Kidney epithelial cell (primary cell): ENCODE results near the gene DLG2. TPM values are rescaled to one million over a fixed set of nuclear protein-coding genes. Genes with fewer than 3 reads are reported as not detected.

Experiments used
- DNase-seq: peaks from one replicate; pipeline ENCODE4 v3.0.0-alpha.2; 2010; ENCODE audit warnings: low read depth
- H3K27me3 ChIP-seq: 2 replicates; pipeline ENCODE4 v1.6.0; 2011; ENCODE audit warnings: low read length; ENCODE audit not compliant: control insufficient read depth, insufficient read depth
- H3K36me3 ChIP-seq: 2 replicates; pipeline ENCODE4 v1.5.1; 2011; ENCODE audit warnings: low read length; ENCODE audit not compliant: control insufficient read depth, insufficient read depth
- H3K4me3 ChIP-seq: 2 replicates; pipeline ENCODE4 v1.5.1; 2011; ENCODE audit warnings: low read depth, mild to moderate bottlenecking, control low read depth, low read length
- total RNA-seq: library from RNA; depleted of rRNA; stranded (reverse); fragments of >200 nt; gene quantifications from 2 replicates; pipeline ENCODE4 v1.2.3, GENCODE V29; 2015
- TF ChIP-seq, protein P1 (sequence below): IDR thresholded peaks from 2 replicates; pipeline ENCODE4 v1.5.1; 2011; ENCODE audit warnings: mild to moderate bottlenecking, moderate library complexity, low read length, control low read depth, inconsistent platforms; ENCODE audit not compliant: insufficient read depth, poor library complexity, severe bottlenecking

The DLG2 gene
- total RNA-seq, 1 donor from 2014 or later, result 0.75 TPM

DNA sequence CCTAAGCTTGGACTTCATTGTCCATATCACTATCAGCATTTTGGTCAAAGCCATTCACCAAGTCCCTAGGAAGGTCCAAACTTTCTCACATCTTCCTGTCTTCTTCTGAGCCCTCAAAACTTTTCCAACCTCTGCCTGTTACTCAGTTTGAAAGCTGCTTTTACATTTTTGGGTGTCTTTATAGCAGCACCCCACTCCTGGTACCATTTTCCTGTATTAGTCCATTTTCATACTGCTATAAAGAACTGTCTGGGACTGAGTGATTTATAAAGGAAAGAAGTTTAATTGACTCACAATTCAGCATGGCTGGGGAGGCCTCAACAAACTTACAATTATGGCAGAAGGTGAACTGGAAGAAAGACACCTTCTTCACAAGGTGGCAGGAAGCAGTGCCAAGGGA, 1624.0 kb downstream of the DLG2 start:
- no peaks in the 10 kb centered on the region for H3K36me3 ChIP-seq
- no peaks in the 10 kb centered on the region for H3K27me3 ChIP-seq
- H3K4me3 ChIP-seq, result no peak overlapping the region
- DNase-seq, result no peak
- TF ChIP-seq, protein P1, sequence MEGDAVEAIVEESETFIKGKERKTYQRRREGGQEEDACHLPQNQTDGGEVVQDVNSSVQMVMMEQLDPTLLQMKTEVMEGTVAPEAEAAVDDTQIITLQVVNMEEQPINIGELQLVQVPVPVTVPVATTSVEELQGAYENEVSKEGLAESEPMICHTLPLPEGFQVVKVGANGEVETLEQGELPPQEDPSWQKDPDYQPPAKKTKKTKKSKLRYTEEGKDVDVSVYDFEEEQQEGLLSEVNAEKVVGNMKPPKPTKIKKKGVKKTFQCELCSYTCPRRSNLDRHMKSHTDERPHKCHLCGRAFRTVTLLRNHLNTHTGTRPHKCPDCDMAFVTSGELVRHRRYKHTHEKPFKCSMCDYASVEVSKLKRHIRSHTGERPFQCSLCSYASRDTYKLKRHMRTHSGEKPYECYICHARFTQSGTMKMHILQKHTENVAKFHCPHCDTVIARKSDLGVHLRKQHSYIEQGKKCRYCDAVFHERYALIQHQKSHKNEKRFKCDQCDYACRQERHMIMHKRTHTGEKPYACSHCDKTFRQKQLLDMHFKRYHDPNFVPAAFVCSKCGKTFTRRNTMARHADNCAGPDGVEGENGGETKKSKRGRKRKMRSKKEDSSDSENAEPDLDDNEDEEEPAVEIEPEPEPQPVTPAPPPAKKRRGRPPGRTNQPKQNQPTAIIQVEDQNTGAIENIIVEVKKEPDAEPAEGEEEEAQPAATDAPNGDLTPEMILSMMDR, result no peak

DNA sequence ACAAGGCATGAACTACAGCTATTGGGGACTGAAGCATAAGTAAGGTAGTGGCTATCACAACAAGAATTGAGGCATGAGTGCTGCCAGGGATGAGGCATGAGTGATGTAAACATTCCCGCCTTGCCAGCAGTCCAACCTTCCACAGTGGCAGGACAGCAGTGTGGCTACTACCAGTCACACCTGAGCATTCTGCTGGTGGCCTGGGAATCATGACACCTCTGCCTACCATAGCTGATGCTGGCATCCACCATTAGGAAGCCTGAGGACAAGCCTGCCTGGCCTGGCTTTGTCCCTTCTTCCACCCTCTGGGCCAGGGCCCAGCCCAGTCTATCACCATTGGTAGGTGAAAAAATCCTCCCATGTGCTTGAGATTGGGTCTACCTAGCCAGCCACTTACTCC, 1628.2 kb downstream of the DLG2 start:
- TF ChIP-seq, protein P1, result no peak
- H3K27me3 ChIP-seq, result no peaks in the 10 kb centered on the region

DNA sequence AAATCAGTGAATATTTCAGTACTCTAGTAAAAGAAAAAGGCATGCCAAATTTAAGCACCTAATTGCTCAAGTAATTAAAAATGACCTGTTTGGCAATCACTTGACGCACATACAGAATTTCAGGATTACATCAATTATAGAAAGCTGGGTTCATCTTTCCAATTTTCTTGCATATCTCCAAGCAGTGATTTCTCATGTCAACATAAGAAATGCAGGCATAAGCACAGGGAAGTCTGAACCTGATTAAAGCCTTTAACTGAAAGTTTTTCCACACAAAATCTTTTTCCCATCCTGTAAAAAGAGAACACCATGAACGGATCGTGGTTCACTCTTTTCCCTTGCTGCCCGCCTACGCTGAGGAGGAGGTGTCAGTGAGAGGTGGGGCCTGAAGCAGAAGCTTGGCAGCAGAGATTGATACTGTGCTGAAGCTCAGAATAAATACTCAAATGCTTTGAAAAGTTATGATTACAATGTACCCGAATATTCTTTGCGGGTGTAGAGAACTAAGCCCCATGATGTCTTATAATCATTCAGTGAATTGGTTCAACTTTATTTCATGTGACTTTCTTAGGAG, 1636.9 kb downstream of the DLG2 start:
- H3K36me3 ChIP-seq, result no peaks in the 10 kb centered on the region
- no peaks in the 10 kb centered on the region for H3K27me3 ChIP-seq
- TF ChIP-seq, protein P1, result no peak
- no peak for DNase-seq
- no peak overlapping the region for H3K4me3 ChIP-seq

More for the DNA sequence above, 1628.2 kb downstream of the DLG2 start:
- no peaks in the 10 kb centered on the region for H3K36me3 ChIP-seq
- H3K4me3 ChIP-seq, result no peak overlapping the region
- no peak for DNase-seq

DNA sequence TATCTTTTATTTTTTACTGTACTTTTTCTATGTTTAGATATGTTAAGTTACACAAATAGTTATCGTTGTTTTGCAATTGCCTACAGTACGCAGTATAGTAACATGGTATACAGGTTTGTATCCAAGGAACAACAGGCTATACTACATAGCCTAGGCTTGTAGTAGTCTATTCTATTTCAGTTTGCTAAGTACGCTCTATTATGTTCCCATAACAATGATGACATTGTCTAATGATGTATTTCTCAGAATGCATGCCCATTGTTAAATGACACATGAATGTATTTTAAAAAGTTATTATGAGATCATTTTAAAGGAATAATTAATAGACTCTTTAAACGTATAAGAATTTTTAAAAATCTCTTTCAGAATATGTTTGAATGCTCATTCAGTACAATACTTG, 1644.3 kb downstream of the DLG2 start:
- H3K4me3 ChIP-seq, result no peak overlapping the region
- DNase-seq, result no peak

DNA sequence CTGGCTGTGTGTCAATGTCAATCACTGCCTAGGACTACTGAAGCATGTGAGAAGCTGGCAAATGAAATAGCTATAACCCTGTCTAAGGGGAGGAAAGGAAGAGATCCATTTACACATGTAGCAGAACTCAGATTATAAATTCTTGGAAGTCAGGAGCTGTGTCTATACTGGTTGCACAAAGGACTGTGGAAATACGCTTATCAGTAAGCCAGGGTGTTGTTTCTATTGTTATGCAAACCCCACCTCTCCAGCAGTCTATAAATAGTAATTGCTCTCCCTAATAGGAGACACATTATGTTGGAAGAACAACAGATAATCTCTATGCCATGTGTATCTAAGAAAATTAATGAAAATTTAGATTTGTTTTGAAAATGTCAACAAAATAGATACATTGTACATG, 1647.6 kb downstream of the DLG2 start:
- Histone ChIP-seq H3K36me3 (no peaks in the 10 kb centered on the region), H3K27me3 (no peaks in the 10 kb centered on the region), H3K4me3 (no peak overlapping the region)
- TF ChIP-seq, protein P1, result no peak
- DNase-seq, result no peak

More for the DNA sequence above, 1644.3 kb downstream of the DLG2 start:
- Histone ChIP-seq H3K36me3 (no peaks in the 10 kb centered on the region), H3K27me3 (no peaks in the 10 kb centered on the region)
- TF ChIP-seq, protein P1, result no peak

DNA sequence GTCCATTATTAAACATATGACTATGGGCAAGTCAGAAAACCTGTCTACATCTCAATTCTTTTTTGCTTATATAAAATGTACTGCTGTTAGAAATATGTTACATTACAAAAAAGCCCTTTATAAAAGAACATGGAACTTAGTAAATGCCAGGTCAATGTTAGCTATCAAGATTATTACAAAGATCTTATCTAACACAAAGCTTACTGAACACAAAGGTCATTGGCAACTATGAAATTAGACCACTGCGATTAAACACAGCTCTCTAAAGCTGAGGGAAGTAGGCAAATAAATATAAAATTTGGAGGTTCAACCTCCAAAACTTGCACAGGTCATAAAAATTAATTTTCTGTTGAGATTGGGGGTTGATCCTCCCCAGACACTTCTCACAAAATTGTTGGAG, 1648.2 kb downstream of the DLG2 start:
- no peaks in the 10 kb centered on the region for H3K27me3 ChIP-seq
- no peaks in the 10 kb centered on the region for H3K36me3 ChIP-seq
- TF ChIP-seq, protein P1, result no peak
- no peak overlapping the region for H3K4me3 ChIP-seq
- no peak for DNase-seq
